A673 (cell line): ENCODE results near the gene ZNF224. TPM values are rescaled to one million over a fixed set of nuclear protein-coding genes. Genes with fewer than 3 reads are reported as not detected.

ENCODE experiments used
- Bru-seq: library from RNA; stranded (reverse); fragments of 400-500 nt; gene quantifications from one replicate; lab custom pipeline; 2021; lab: Mats Ljungman, UMichigan
- BruChase-seq, 2 experiments: library from RNA; stranded (reverse); fragments of 400-500 nt; gene quantifications; one replicate each; lab custom pipeline; 2021; lab: Mats Ljungman, UMichigan
- BruUV-seq: library from RNA; stranded (reverse); fragments of 400-500 nt; replicated peaks from 2 replicates; lab custom pipeline; 2021; lab: Mats Ljungman, UMichigan
- CTCF ChIA-PET: fragments of 300-600 bp; sonication (Branson Sonifier 250); formaldehyde crosslinking; loops from one replicate; lab custom pipeline; 2022; ENCODE audit warnings: antibody characterized with exemption; lab: Charles Lee
- POLR2A ChIA-PET: fragments of 300-600 bp; sonication (Branson Sonifier 250); formaldehyde crosslinking; loops from one replicate; lab custom pipeline; 2022; ENCODE audit warnings: antibody characterized with exemption; ENCODE audit not compliant: low non-redundant PET; lab: Charles Lee
- DNase-seq: peaks from one replicate; pipeline ENCODE4 v3.0.0-alpha.2; 2015; ENCODE audit warnings: low spot score
- H3K27ac ChIP-seq: fragments of 200-600 bp; sonication (generic); 2 replicates; pipeline ENCODE4 v1.5.1; 2016; ENCODE audit warnings: mixed run types, low read depth, mild to moderate bottlenecking, mixed read lengths, antibody characterized with exemption, low read length; ENCODE audit not compliant: poor library complexity, severe bottlenecking
- H3K27me3 ChIP-seq: fragments of 200-600 bp; sonication (generic); replicated peaks from 2 replicates; pipeline ENCODE4 v1.6.1; 2017; ENCODE audit warnings: mixed run types, low read depth, mild to moderate bottlenecking, mixed read lengths, antibody characterized with exemption, low read length; ENCODE audit not compliant: insufficient read depth, poor library complexity
- H3K36me3 ChIP-seq: fragments of 200-600 bp; sonication (generic); 2 replicates; pipeline ENCODE4 v1.6.1; 2016; ENCODE audit warnings: mixed run types, mild to moderate bottlenecking, mixed read lengths, antibody characterized with exemption, low read length; ENCODE audit not compliant: insufficient read depth, poor library complexity, severe bottlenecking
- H3K4me1 ChIP-seq: fragments of 200-600 bp; sonication (generic); 2 replicates; pipeline ENCODE4 v1.6.1; 2017; ENCODE audit warnings: mixed run types, mild to moderate bottlenecking, mixed read lengths, antibody characterized with exemption, low read length; ENCODE audit not compliant: insufficient read depth, poor library complexity, severe bottlenecking
- H3K4me3 ChIP-seq: fragments of 200-600 bp; sonication (generic); 2 replicates; pipeline ENCODE4 v1.5.1; 2016; ENCODE audit warnings: low read depth, mixed run types, mild to moderate bottlenecking, mixed read lengths, low read length; ENCODE audit not compliant: poor library complexity, severe bottlenecking
- H3K9me3 ChIP-seq: fragments of 200-600 bp; sonication (generic); 2 replicates; pipeline ENCODE4 v1.6.1; 2016; ENCODE audit warnings: mixed run types, low read depth, mild to moderate bottlenecking, mixed read lengths, antibody characterized with exemption, low read length; ENCODE audit not compliant: poor library complexity, severe bottlenecking
- CTCF ChIP-seq: fragments of 300-800, 200-600 bp; sonication (generic); conservative IDR thresholded peaks from 2 replicates; pipeline ENCODE4 v1.5.1; 2017; ENCODE audit warnings: low read depth, mild to moderate bottlenecking, antibody characterized with exemption, low read length, moderate library complexity, mixed read lengths
- EZH2 ChIP-seq: fragments of 200-600 bp; sonication (generic); IDR thresholded peaks from 2 replicates; pipeline ENCODE4 v1.6.1; 2017; ENCODE audit warnings: borderline replicate concordance, low read depth, mild to moderate bottlenecking, mixed read lengths, antibody characterized with exemption, low read length; ENCODE audit not compliant: poor library complexity, severe bottlenecking
- intact Hi-C: fragments of 100-400 bp; cut with micrococcal nuclease; formaldehyde crosslinking; loops from one replicate; pipeline ENCODE4 v1.10.0; 2022; ENCODE audit not compliant: unreplicated experiment
- long read RNA-seq: library from polyadenylated mRNA; stranded (forward); transcript quantifications from one replicate; pipeline ENCODE4 v2.0.0, GENCODE V29; 2022
- total RNA-seq: library from RNA; stranded (reverse); gene quantifications from 2 replicates; pipeline ENCODE4 v1.2.3, GENCODE V29; 2021

ZNF224 gene
- 20.4 and 23.8 TPM in 2 replicates for total RNA-seq
- percentile 74 among the genes with signal in this experiment for Bru-seq, nascent RNA
- BruChase-seq, experiment 1, labeled RNA remaining after a 2-hour chase = percentile 89 among the genes with signal in this experiment
- BruChase-seq, experiment 2, labeled RNA remaining after a 6-hour chase = percentile 67 among the genes with signal in this experiment
- long read RNA-seq, transcript ZNF224-201 (6 exons, 3,980 nt) = major isoform, 5 of 23 reads
- long read RNA-seq, partial matches to known transcripts = 8 of 23 reads
- long read RNA-seq, other reads (novel, unspliced or antisense) = 6 of 23 reads

- Histone ChIP-seq H3K4me3 (peak within 1 kb of the TSS; percentile 78), H3K36me3 (no peaks in the 10 kb centered on the region), H3K9me3 (no peaks in the 10 kb centered on the region), H3K27me3 (no peaks in the 10 kb centered on the region), H3K27ac (peak within 1 kb of the TSS; percentile 73), H3K4me1 (no peaks in the 10 kb centered on the region)
- TF ChIP-seq CTCF = no peak
- TF ChIP-seq EZH2 = no peak
- intact Hi-C loops = no loop called here
- POLR2A ChIA-PET = no interaction called here
- peak; percentile 96 for DNase-seq
- CTCF ChIA-PET = interaction anchor here (0.6 kb wide), 1 partner anchor 294 kb away, joined by 3 read pairs; no protein-coding TSS in a partner anchor
- no TSS peak for BruUV-seq
Measured at GRCh38 chr19:44093931-44094765, at the start of gene ZNF224. ZNF224 (plus strand) TSS chr19:44094361; CDS start chr19:44097874, 3,513 bp downstream.

DNA sequence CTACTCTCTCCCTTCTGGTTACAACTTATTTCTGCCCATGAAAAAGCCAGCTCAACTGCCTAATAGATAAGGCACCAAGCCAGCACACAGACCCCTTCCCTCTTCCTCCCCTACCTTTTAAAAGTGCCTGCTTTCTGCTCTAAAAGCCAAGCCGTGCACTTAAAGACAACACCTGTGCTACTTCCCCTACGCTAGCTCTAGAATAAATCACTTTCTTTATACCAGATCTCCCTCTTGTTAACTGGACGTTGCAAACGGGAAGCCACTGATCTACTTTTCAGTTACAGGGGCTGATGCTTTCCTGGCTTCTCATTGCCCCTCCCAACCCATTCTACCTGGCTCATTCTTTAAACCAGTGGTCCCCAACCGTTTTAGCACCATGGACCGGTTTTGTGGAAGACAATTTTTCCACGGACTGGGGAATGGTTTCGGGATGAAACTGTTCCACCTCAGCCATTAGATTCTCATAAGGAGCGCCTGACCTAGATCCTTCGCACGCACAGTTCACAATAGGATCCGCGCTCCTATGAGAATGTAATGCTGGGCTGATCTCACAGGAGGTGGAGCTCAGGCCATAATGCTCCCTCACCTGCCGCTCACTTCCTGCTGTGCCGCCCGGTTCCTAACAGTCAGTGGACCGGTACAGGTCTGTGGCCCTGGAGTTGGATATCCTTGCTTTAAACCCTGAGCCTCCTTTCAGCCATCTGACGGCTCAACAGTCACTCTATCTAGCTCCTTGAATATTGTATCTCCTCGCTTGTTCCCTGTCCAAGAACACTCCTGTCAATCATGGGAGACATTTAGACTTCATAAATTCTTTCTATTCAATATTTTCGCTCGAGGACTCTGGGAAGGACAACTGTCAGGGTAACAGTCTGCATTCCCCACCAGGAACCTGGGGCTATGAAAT is 43.2 kb upstream of the ZNF224 start:
- Histone ChIP-seq H3K4me3 (peak overlapping the region; percentile 58), H3K27ac (no peak overlapping the region), H3K9me3 (no peaks in the 10 kb centered on the region), H3K27me3 (peaks cover 20% of the 10 kb centered on the region), H3K36me3 (no peaks in the 10 kb centered on the region), H3K4me1 (peaks cover 3% of the 10 kb centered on the region)
- ChIA-PET CTCF (interaction anchor here (0.6 kb wide), 1 partner anchor 65 kb away, joined by 3 read pairs; no protein-coding TSS in a partner anchor), POLR2A (no interaction called here)
- peak; percentile 1 for DNase-seq
- TF ChIP-seq EZH2 (no peak), CTCF (no peak)
- intact Hi-C loops = no loop called here
- BruUV-seq = no TSS peak
